Progenitor cell of endocrine pancreas (in vitro differentiated cells): ENCODE measurements around the gene IL1R2. TPM values are rescaled to one million over a fixed set of nuclear protein-coding genes. Genes with fewer than 3 reads are reported as not detected.

Experiments
- DNase-seq: peaks from one replicate; pipeline ENCODE4 v3.0.0; 2021; ENCODE audit warnings: low spot score; ENCODE audit not compliant: unreplicated experiment
- H3K27ac Mint-ChIP-seq: 2 replicates; pipeline ENCODE4 v1.8.0; 2021; ENCODE audit warnings: mild to moderate bottlenecking, moderate library complexity, mixed read lengths
- H3K27me3 Mint-ChIP-seq: 2 replicates; pipeline ENCODE4 v1.8.0; 2021; ENCODE audit warnings: mixed read lengths
- H3K36me3 Mint-ChIP-seq: 2 replicates; pipeline ENCODE4 v1.8.0; 2022; ENCODE audit warnings: mixed read lengths; ENCODE audit not compliant: insufficient read depth
- H3K4me1 Mint-ChIP-seq: 2 replicates; pipeline ENCODE4 v1.8.0; 2021; ENCODE audit warnings: low read depth, mixed read lengths
- H3K4me3 Mint-ChIP-seq: 2 replicates; pipeline ENCODE4 v1.8.0; 2021; ENCODE audit warnings: low read depth, mild to moderate bottlenecking, moderate library complexity, mixed read lengths
- H3K9me3 Mint-ChIP-seq: 2 replicates; pipeline ENCODE4 v1.8.0; 2021; ENCODE audit warnings: low read depth, mixed read lengths
- total RNA-seq: library from RNA; stranded (reverse); gene quantifications from 2 replicates; pipeline ENCODE4 v1.2.1, GENCODE V29; 2021
- TF ChIP-seq, protein P1 (sequence below): fragments of 200-600 bp; sonication (generic); IDR thresholded peaks from one replicate; pipeline ENCODE4 v1.5.0; 2021; ENCODE audit warnings: antibody characterized with exemption, mild to moderate bottlenecking; ENCODE audit not compliant: unreplicated experiment

IL1R2 gene
- total RNA-seq, 1 donor from 2014 or later: not detected

- no peak for DNase-seq
- H3K4me3 Mint-ChIP-seq: no peak overlapping the region
- H3K4me1 Mint-ChIP-seq: no peaks in the 10 kb centered on the region
- no peaks in the 10 kb centered on the region for H3K36me3 Mint-ChIP-seq
- TF ChIP-seq, protein P1, sequence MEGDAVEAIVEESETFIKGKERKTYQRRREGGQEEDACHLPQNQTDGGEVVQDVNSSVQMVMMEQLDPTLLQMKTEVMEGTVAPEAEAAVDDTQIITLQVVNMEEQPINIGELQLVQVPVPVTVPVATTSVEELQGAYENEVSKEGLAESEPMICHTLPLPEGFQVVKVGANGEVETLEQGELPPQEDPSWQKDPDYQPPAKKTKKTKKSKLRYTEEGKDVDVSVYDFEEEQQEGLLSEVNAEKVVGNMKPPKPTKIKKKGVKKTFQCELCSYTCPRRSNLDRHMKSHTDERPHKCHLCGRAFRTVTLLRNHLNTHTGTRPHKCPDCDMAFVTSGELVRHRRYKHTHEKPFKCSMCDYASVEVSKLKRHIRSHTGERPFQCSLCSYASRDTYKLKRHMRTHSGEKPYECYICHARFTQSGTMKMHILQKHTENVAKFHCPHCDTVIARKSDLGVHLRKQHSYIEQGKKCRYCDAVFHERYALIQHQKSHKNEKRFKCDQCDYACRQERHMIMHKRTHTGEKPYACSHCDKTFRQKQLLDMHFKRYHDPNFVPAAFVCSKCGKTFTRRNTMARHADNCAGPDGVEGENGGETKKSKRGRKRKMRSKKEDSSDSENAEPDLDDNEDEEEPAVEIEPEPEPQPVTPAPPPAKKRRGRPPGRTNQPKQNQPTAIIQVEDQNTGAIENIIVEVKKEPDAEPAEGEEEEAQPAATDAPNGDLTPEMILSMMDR: no peak
- peaks cover 7% of the 10 kb centered on the region for H3K27me3 Mint-ChIP-seq
- no peak overlapping the region for H3K27ac Mint-ChIP-seq
- peaks cover 3% of the 10 kb centered on the region for H3K9me3 Mint-ChIP-seq
Observed at GRCh38 chr2:101960819-101961337, 30.9 kb upstream of the IL1R2 start.

DNA sequence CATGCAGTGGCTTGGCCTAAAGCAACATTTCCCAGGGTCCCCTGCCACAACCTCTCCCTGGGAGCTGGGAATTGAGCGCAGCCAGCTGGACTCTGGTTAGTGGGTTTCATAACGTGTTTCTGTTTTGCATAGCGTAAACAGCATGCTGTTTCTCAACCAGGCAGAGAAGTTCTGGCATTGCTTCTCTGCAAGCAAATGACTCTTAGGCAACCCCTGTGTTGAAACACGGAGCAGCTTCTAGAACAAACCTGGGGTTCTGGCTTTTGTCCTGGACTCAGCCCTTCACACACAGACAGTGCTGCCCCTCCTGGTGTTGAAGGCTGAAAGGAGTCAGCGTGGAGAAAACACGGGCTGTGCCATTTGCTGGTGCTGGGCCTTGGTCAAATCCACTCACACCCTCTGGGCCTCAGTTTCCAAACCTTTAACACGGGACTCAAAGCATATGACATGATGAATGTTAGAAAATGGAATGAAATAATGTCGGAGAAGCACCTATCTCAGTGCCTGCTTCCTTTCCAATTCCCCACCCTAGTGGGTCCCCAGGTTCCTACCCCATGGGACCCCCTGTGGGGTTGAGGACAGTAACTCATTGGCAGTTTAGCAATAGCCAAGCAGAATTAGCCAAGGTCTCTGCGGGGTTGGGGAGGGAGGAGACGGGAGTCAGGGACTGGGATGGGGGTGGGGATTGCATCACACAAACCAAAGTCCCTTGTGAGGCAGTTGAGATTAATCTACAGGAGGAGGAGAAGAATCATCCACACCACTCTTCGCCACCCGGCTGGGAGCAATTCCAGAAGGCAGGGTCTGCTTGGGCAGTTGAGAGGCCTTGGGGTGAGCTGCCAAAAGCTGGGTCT is 30.2 kb upstream of the IL1R2 start:
- H3K4me1 Mint-ChIP-seq: no peaks in the 10 kb centered on the region
- peaks cover 3% of the 10 kb centered on the region for H3K9me3 Mint-ChIP-seq
- H3K27ac Mint-ChIP-seq: no peak overlapping the region
- no peak for DNase-seq
- H3K27me3 Mint-ChIP-seq: peaks cover 7% of the 10 kb centered on the region
- no peaks in the 10 kb centered on the region for H3K36me3 Mint-ChIP-seq
- no peak overlapping the region for H3K4me3 Mint-ChIP-seq
- TF ChIP-seq, protein P1: no peak

GRCh38 chr2:101962309-101962708 is 29.5 kb upstream of the IL1R2 start:
- Mint-ChIP-seq H3K36me3 (no peaks in the 10 kb centered on the region), H3K4me3 (no peak overlapping the region), H3K9me3 (peaks cover 3% of the 10 kb centered on the region), H3K27me3 (peaks cover 7% of the 10 kb centered on the region), H3K27ac (no peak overlapping the region), H3K4me1 (no peaks in the 10 kb centered on the region)
- DNase-seq: no peak
- TF ChIP-seq, protein P1: no peak

- no peak for DNase-seq
- no peak overlapping the region for H3K27ac Mint-ChIP-seq
- no peak overlapping the region for H3K4me3 Mint-ChIP-seq
- H3K36me3 Mint-ChIP-seq: no peaks in the 10 kb centered on the region
- peaks cover 7% of the 10 kb centered on the region for H3K27me3 Mint-ChIP-seq
- no peaks in the 10 kb centered on the region for H3K4me1 Mint-ChIP-seq
- TF ChIP-seq, protein P1: no peak
- no peaks in the 10 kb centered on the region for H3K9me3 Mint-ChIP-seq
Observed at GRCh38 chr2:101963198-101963597, 28.6 kb upstream of the IL1R2 start.

DNA sequence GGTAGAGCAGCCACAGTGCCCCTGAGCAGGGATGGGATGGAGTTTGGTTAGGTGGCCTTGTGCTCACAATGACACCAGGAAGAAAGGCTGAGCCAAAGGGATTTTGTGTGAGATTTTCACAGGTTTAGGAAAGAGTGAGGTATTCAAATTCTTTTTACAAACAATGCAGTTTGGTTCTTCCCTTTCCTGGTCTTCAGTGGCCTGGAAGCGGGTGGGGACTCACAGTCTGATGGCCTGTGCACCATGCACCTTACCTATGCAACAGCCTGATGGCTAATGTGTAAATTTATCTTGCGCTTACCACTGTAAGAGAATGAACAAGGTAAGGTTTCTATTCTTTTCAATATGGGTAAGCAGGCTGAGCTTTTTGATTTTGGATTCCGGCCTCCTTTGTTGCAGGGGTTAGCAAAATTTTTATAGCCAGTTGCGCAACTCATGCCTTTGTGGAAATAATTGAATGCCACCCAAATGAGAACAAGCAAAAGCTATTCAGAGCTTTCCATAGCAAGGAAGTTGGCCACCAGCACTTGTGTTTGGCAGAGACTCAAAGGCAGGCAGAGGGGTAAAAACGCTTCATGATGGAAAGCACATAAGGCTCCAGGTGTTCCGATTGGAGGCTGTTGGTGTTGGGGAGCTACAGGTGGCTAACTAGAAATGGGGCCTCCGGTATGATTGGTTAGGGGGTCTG is 23.8 kb upstream of the IL1R2 start:
- peaks cover 2% of the 10 kb centered on the region for H3K36me3 Mint-ChIP-seq
- peaks cover 7% of the 10 kb centered on the region for H3K27me3 Mint-ChIP-seq
- TF ChIP-seq, protein P1: no peak
- no peaks in the 10 kb centered on the region for H3K4me1 Mint-ChIP-seq
- H3K27ac Mint-ChIP-seq: no peak overlapping the region
- no peak for DNase-seq
- no peak overlapping the region for H3K4me3 Mint-ChIP-seq
- peaks cover 15% of the 10 kb centered on the region for H3K9me3 Mint-ChIP-seq
